ELF-1 (cell line): Measurements from ENCODE around the gene ETHE1.

Experiments
- DNase-seq: peaks from one replicate; pipeline ENCODE4 v3.0.0-alpha.2; 2016; ENCODE audit warnings: low read depth, low spot score

Gene ETHE1

DNA sequence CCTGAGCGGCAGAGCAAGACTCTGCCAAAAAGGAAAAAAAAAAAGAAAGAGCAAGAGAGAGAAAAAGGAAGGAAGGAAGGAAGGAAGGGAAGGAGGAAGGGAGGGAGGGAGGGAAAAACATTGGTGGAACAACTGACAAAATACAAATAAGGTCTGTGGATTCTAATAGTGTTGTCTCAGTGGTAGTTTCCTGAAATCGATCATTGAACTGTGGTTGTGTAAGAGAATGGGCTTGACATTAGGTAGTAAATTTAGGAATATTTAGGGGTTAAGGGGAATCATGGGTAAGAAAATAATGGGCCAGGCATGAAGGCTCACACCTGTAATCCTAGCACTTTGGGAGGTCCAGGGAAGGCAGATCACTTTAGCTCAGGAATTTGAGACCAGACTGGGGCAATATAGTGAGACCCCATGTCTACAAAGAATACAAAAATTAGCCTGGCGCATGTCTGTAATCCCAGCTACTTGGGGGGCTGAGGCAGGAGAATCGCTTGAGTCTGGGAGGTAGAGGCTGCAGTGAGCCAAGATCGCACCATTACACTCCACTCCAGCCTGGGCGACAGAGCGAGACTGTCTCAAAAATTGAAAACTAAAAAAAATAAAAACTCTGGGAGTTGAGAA, 36.9 kb downstream of the ETHE1 start:
- DNase-seq, result no peak

DNA sequence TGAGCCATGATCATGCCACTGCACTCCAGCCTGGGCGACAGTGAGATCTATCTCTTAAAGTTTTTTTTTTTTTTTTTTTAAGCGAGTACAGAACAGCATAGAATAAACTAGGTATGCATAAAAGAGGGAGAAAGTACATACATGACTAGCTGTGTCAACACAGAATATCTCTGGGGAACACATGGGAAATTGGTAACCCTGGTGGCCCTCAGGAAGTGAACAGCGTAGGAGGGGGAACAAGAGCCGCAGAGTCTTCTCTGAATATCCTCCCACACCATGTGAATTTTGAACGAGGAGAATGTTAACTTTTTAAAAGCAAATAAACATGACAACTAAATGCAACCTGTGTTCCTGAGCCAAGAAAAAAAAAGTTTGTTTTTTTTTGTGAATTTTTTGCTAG, 37.7 kb downstream of the ETHE1 start:
- DNase-seq, result no peak

DNA sequence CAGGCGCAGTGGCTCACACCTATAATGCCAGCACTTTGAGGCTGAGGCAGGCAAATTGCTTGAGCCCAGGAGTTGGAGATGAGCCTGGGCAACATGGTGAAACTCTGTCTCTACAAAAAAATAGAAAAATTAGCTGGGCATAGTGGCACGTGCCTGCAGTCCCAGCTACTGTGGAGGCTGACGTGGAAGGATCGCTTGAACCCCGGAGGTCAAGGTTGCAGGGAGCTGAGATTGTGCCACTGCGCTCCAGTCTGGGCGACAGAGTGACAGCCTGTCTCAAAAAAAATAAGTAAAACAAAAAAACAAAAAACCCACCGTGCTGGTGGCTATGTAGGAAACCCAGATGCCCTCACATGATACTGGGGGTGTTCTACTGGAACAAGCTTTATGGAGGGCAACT, 38.8 kb downstream of the ETHE1 start:
- no peak for DNase-seq

DNA sequence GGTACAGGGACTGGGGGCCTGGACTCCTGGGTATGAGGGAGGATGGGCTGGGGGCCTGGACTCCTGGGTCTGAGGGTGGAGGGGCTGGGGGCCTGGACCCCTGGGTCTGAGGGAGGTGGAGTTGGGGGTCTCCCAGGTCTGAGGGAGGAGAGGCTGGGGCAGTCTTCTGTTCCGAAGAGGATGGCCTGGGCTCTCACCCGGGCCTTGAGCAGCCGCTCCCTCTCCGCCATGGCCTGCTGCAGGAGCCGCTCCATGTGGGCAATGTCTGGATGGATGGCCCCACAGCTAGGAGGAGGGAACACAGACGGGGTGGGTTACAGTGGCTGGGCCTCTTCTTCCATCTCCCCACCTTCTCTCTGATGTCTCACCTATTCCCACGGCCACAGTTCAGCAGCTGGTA, 40.6 kb downstream of the ETHE1 start:
- DNase-seq, result no peak

GRCh38 chr19:43485951-43486350, 41.0 kb downstream of the ETHE1 start:
- no peak for DNase-seq

- no peak for DNase-seq
Observed at GRCh38 chr19:43483281-43483680, 43.7 kb downstream of the ETHE1 start.

GRCh38 chr19:43482193-43482592, 44.8 kb downstream of the ETHE1 start:
- peak; percentile 34 for DNase-seq

DNA sequence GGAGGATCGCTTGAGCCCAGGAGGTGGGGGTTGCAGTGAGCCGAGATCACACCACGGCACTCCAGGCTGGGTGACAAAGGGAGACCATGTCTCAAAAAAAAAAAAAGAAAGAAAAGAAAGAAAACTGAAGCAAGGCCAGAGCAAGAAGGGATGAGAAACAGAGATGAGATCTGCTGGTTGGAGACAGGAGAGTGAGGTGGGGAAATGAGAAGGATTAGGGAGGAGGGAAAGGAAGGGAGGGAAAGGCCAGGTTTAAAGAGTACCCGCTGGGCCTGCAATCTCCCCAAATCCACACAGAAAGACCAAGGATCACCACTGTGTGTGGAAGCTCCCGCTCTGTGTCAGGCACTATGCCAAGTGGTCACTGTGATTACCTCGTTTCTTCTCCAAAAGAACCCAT, 45.3 kb downstream of the ETHE1 start:
- DNase-seq, result no peak

DNA sequence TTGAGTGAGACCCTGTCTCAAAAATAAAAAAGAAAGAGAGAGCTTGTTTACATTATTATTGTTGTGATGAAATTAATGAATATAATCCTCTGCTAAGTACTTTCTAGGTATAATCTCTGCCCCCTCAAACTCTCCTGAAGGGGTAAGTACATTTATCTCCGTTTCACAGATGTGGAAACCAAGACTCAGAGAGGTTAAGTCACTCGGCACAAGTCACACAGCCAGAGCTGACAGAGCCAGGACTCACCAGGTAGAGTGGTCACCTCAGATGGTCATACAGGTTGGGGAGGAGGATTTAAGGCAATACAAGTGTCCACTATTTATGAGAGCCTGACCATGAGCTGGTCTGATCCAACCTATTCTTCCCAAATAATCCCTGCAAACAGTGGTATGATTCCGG, 46.4 kb downstream of the ETHE1 start:
- no peak for DNase-seq

DNA sequence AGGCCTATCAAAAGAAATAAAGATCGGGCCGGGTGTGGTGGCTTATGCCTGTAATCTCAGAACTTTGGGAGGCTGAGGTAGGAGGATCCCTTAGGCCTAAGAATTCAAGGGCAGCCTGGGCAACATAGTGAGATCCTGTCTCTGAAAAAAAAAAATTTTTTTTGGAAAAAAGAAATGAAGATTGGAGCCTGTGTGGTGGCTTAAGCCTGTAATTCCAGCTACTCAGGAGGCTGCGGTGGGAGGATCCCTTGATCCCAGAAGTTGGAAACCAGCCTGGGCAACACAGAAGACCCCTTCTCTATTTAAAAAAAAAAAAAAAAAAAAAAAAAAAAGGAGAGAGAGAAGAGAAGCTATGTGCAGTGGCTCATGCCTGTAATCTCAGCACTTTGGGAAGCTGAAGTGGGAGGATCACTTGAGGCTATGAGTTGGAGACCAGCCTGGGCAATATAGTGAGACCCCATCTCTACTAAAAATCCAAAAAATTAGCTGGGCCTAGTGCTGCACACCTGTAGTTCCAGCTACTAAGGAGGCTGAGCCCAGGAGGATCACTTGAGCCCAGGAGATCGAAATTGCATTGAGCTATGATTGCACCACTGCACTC, 46.9 kb downstream of the ETHE1 start:
- no peak for DNase-seq

GRCh38 chr19:43479226-43479625, 47.8 kb downstream of the ETHE1 start:
- DNase-seq, result no peak

DNA sequence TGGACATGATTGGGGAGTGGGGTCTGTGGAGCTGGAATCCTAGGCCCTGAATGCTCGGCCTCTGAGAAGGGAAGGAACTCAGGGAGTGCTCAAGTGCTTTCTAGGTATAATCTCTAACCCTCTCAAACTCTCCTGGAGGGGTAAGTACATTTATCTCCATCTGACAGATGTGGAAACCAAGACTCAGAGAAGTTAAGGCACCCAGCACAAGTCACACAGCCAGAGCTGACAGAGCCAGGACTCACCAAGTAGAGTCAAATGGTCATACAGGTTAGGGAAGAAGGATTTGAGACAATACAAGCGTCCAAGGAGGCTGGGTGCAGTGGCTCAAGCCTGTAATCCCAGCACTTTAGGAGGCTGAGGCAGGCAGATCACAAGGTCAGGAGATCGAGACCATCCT, 48.7 kb downstream of the ETHE1 start:
- no peak for DNase-seq

DNA sequence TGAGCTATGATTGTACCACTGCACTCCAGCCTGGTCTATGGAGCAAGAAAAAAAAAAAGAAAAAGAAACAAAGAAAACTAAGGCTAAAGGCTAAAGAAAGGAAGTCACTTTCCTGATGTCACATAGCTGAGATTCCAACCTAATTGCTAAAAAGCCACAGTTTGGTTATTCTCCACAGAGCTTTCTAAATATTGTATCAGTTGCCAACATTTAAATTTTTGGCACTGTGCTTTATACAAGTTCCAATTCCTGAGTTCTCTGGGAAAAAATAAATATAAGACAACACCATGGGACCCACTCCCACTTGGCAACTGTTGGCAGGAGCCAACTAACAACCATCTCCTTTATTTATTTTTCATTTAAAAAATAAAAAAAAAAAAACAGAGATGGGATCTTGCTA, 50.4 kb downstream of the ETHE1 start:
- no peak for DNase-seq

DNA sequence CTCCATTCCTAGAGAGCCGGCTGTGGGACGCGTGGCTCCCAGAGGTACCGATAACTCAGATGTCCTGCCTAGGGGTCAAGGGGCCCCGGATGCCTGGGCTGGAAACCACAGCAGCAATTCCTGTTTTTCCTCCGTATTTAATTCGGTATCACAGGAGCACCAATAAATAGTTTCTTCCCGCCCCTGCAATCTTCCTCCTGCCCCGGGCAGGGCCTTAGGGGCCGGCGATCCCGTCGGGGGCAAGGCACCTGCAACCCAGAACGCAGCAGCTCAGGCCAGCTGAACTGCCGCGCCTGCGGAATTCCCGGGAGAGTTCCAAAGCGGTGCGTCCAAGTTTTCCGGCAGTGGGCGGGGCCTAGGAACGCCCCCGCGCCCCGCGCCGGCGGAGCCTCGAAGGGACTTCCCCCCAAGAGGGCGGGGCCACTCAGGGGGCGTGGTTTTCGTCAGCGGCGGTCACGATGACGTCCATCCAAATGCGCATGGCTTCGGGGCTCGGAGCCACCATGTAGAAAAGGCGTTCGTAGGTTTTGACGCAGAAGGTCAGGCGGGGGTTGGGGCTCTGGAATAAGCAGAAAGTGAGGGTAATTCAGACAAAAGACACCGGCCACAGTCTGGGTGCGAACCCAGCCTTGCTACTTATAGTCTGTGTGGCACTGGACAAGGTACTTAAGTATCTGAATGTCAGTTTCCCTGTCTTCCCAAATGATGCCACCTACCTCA, 51.9 kb downstream of the ETHE1 start:
- peak; percentile 97 for DNase-seq

DNA sequence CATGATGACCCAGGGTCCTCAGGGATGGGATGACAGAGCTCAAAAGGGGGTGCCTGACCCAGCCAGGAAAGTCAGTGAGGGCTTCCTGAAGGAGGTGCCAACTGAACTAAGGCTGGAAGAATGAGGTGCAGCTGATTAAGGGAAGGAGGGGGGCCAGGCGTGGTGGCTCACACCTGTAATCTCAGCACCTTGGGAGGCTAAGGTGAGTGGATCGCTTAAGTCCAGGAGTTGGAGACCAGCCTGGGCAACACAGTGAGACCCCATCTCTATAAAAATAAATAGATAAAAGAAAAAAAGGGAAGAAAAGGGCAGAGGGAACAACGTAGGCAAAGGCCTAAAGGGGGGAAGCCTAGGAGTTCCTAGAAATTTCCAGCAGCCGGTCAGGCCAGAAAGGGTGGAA, 52.5 kb downstream of the ETHE1 start:
- no peak for DNase-seq

GRCh38 chr19:43471091-43471490, 55.9 kb downstream of the ETHE1 start:
- DNase-seq, result no peak

GRCh38 chr19:43470288-43470687, 56.7 kb downstream of the ETHE1 start:
- DNase-seq, result no peak

DNA sequence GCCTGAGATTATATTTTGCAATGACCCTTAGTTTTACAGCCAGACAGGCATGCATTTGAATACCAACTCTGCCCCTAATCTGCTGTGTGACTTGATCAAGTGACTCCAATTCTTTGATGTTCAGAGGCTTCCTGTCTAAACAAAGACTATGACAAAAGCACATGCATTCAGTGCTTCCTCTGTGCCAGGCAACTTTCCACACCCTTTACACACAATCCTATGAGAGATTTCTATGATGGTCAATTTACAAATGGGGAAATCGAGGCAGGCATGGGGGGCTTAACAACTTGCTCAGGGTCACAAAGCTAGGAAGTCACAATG, 57.9 kb downstream of the ETHE1 start:
- DNase-seq, result no peak

- no peak for DNase-seq
Observed at GRCh38 chr19:43468354-43469159, 58.4 kb downstream of the ETHE1 start.

DNA sequence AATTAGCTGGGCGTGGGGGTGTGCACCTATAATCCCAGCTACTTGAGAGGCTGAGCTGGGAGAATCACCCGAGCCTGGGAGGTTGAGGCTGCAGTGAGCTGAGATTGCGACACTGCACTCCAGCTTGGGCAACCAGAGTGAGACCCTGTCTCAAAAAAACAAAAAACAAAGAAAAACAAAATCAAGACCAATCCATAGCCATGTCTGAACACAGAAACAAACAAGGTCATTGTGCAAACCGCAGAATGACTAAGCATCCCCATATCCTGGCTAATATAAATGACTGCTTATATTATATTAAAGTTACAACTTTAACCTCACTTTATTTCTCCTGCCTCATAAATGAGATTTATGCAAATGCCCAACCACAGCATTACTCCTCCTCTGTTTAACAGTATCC, 59.3 kb downstream of the ETHE1 start:
- DNase-seq, result no peak

DNA sequence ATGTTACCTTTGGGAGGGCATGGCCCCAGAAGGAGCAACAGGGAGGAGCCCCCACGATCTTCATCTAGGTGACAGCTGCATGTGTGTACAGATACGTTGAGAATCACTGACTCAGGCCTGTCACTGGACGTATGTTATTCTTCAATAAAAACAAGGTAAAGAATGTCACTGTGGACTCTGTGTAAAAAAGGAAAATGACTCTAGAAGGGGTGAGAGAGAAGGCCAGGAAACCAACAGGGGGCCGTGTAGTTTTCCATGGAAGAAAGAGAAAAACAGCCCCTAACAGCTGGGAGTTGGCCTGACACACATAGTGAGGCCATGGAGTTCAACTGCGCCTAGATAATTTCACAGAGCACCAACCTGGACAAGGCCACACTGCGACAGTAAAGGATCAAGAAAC, 59.7 kb downstream of the ETHE1 start:
- no peak for DNase-seq

GRCh38 chr19:43466793-43467192, 60.2 kb downstream of the ETHE1 start:
- DNase-seq, result no peak
